Liver (tissue), 9 donors: Measurements from ENCODE around the gene KLF6. TPM values are rescaled to one million over a fixed set of nuclear protein-coding genes. Genes with fewer than 3 reads are reported as not detected.

Experiments used
- DNase-seq: peaks from one replicate; pipeline ENCODE4 v3.0.0-alpha.2; 2017; ENCODE audit warnings: low spot score
- H3K27ac ChIP-seq, 2 donors: one replicate each; pipeline ENCODE4 v1.7.0; 2013; ENCODE audit warnings: inconsistent platforms in 2 of 2, low read length in 2 of 2, control low read depth in 1 of 2, low read depth in 1 of 2, mild to moderate bottlenecking in 1 of 2
- H3K27me3 ChIP-seq, 4 donors: one replicate each; pipeline versions ENCODE4 v1.6.1 to v1.7.0; 2013; ENCODE audit warnings: low read length in 3 of 4, inconsistent platforms in 1 of 4, mild to moderate bottlenecking in 1 of 4, moderate library complexity in 1 of 4; ENCODE audit not compliant: control insufficient read depth in 4 of 4, insufficient read depth in 4 of 4
- H3K36me3 ChIP-seq, 4 donors: one replicate each; pipeline versions ENCODE4 v1.6.1 to v1.7.0; 2013; ENCODE audit warnings: low read length in 3 of 4, mild to moderate bottlenecking in 3 of 4, low read depth in 1 of 4, moderate library complexity in 1 of 4; ENCODE audit not compliant: control insufficient read depth in 4 of 4, insufficient read depth in 3 of 4
- H3K4me1 ChIP-seq, 4 donors: one replicate each; pipeline versions ENCODE4 v1.6.1 to v1.7.0; 2013; ENCODE audit warnings: low read length in 3 of 4, mild to moderate bottlenecking in 3 of 4, moderate library complexity in 1 of 4; ENCODE audit not compliant: control insufficient read depth in 4 of 4, insufficient read depth in 4 of 4
- H3K4me3 ChIP-seq, 3 donors: one replicate each; pipeline versions ENCODE4 v1.6.1 to v1.7.0; 2013; ENCODE audit warnings: low read length in 3 of 3, control low read depth in 1 of 3, low read depth in 1 of 3, mild to moderate bottlenecking in 1 of 3
- H3K9ac ChIP-seq, 2 donors: one replicate each; pipeline ENCODE4 v1.7.0; 2013; ENCODE audit warnings: low read length in 2 of 2, mild to moderate bottlenecking in 2 of 2, moderate library complexity in 2 of 2, control low read depth in 1 of 2, low read depth in 1 of 2
- H3K9me3 ChIP-seq, 4 donors: one replicate each; pipeline versions ENCODE4 v1.6.1 to v1.7.0; 2013; ENCODE audit warnings: low read length in 3 of 4; ENCODE audit not compliant: control insufficient read depth in 4 of 4
- EGR1 ChIP-seq, 2 donors: IDR thresholded peaks; 2 replicates each; pipeline ENCODE4 v1.6.1; 2016 to 2018; ENCODE audit warnings: antibody characterized with exemption in 2 of 2, low read depth in 2 of 2
- FOXA1 ChIP-seq: IDR thresholded peaks from 2 replicates; pipeline ENCODE4 v1.6.1; 2016; ENCODE audit warnings: antibody characterized with exemption
- FOXA2 ChIP-seq: IDR thresholded peaks from 2 replicates; pipeline ENCODE4 v1.6.1; 2016; ENCODE audit warnings: antibody characterized with exemption
- GABPA ChIP-seq, 2 donors: IDR thresholded peaks in 1 of 2; conservative IDR thresholded peaks in 1 of 2; 2 replicates each; pipeline ENCODE4 v1.6.1; 2016; ENCODE audit warnings: antibody characterized with exemption in 2 of 2, mild to moderate bottlenecking in 1 of 2, moderate library complexity in 1 of 2
- HNF4A ChIP-seq, 2 donors: conservative IDR thresholded peaks; 2 replicates each; pipeline ENCODE4 v1.6.1; 2016; ENCODE audit warnings: antibody characterized with exemption in 2 of 2, mild to moderate bottlenecking in 2 of 2
- HNF4G ChIP-seq: IDR thresholded peaks from 2 replicates; pipeline ENCODE4 v1.6.1; 2016; ENCODE audit warnings: antibody characterized with exemption
- JUND ChIP-seq, 2 donors: IDR thresholded peaks; 2 replicates each; pipeline ENCODE4 v1.6.1; 2016; ENCODE audit warnings: antibody characterized with exemption in 2 of 2
- MAX ChIP-seq: IDR thresholded peaks from 2 replicates; pipeline ENCODE4 v1.6.1; 2016; ENCODE audit warnings: antibody characterized with exemption
- NR2F2 ChIP-seq: IDR thresholded peaks from 2 replicates; pipeline ENCODE4 v1.6.1; 2016; ENCODE audit warnings: antibody characterized with exemption
- RAD21 ChIP-seq, 2 donors: IDR thresholded peaks; 2 replicates each; pipeline ENCODE4 v1.6.1; 2016; ENCODE audit warnings: antibody characterized with exemption in 2 of 2, mild to moderate bottlenecking in 2 of 2
- RXRA ChIP-seq, 2 donors: IDR thresholded peaks; 2 replicates each; pipeline ENCODE4 v1.6.1; 2017 to 2018; ENCODE audit warnings: antibody characterized with exemption in 2 of 2, mild to moderate bottlenecking in 1 of 2
- SP1 ChIP-seq: IDR thresholded peaks from 2 replicates; pipeline ENCODE4 v1.6.1; 2018; ENCODE audit warnings: antibody characterized with exemption, mild to moderate bottlenecking
- TAF1 ChIP-seq: conservative IDR thresholded peaks from 2 replicates; pipeline ENCODE4 v1.6.1; 2016; ENCODE audit warnings: antibody characterized with exemption, mild to moderate bottlenecking
- YY1 ChIP-seq: IDR thresholded peaks from 2 replicates; pipeline ENCODE4 v1.6.1; 2016; ENCODE audit warnings: antibody characterized with exemption, mild to moderate bottlenecking
- ZBTB33 ChIP-seq: IDR thresholded peaks from 2 replicates; pipeline ENCODE4 v1.6.1; 2016; ENCODE audit warnings: antibody characterized with exemption
- WGBS: extraction: QIAGEN DNeasy Blood & Tissue Kit; methylation state at CpG from one replicate; pipeline ENCODE4 v1.1.7; 2013; 5-methylcytosine and 5-hydroxymethylcytosine counted together
- polyA plus RNA-seq, 2 donors: library from polyadenylated mRNA; stranded (reverse) in 1 of 2; unstranded in 1 of 2; fragments of 200-250 nt in 1 of 2; fragments of >200 nt in 1 of 2; fragmentation: Nextera tagmentation in 1 of 2; extraction: Ambion mirVana in 1 of 2; gene quantifications; one replicate each; pipeline versions ENCODE4 v1.2.1 to v1.2.3, GENCODE V29; 2013 to 2015
- total RNA-seq, 2 donors: library from RNA; depleted of rRNA; stranded (reverse); fragments of >200 nt; gene quantifications; one replicate each; pipeline ENCODE4 v1.2.3, GENCODE V29; 2014
- TF ChIP-seq, protein P1 (sequence below): fragments of 150-350 bp; IDR thresholded peaks from 2 replicates; pipeline ENCODE4 v1.5.1; 2017; ENCODE audit warnings: improper control_type of control experiment, low read depth, low read length; ENCODE audit not compliant: missing input control
- TF ChIP-seq, protein P2 (sequence below): IDR thresholded peaks from 2 replicates; pipeline ENCODE4 v1.6.1; 2016; ENCODE audit warnings: antibody characterized with exemption, mild to moderate bottlenecking
- TF ChIP-seq, protein P3 (sequence below): IDR thresholded peaks from 2 replicates; pipeline ENCODE4 v1.6.1; 2016; ENCODE audit warnings: antibody characterized with exemption
- donor health status: healthy.
- donor health status: healthy.
- donor health status: healthy.
- donor health status: healthy.
- donor health status: healthy.

The KLF6 gene
- total and polyA plus RNA-seq, 4 donors: 11.0 to 124 (median 22.2) TPM

DNA sequence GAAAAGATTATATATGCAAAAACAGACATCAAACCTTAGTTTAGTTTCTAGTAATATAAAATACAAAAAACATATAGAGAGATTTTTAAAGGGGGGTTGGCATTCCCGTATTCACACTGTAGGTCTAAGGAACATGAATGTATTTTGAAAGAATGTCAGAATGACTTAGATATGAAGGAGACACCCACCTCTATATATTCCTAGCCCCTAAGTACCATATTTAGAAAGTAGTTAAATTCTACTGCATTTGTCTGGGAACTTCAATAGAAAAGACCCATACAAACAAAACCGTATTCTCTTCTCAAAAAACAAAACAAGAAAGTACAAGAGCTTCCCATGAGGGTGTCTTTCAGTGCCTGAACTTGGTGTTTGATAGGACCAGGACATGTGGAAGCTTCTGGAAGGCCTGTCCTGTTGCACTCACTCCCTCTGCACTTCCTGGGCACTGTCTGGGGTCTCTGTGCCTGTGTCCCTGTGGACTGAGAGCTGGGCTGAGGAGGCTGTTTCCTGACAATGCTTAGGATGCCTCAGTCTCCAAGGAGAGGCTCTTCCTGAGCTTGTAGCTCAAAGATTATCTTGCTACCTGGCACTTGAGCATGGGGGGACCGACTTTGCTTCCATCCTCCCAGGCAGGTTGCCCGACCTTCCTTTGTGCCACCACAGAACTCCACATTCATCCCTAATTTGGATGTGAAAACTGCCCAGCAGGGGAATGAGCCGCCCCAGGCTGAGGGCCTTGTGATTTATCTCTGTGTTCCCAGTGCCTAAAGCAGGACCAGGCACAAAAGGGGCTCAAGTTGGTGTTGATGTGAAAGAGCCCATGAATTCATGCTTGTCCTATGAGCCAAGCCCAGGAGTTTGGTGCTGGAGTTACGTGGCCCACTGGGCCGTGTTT lies 44.4 kb upstream of the KLF6 start (continued):
- TF ChIP-seq MAX (no peak), NR2F2 (no peak)

DNA sequence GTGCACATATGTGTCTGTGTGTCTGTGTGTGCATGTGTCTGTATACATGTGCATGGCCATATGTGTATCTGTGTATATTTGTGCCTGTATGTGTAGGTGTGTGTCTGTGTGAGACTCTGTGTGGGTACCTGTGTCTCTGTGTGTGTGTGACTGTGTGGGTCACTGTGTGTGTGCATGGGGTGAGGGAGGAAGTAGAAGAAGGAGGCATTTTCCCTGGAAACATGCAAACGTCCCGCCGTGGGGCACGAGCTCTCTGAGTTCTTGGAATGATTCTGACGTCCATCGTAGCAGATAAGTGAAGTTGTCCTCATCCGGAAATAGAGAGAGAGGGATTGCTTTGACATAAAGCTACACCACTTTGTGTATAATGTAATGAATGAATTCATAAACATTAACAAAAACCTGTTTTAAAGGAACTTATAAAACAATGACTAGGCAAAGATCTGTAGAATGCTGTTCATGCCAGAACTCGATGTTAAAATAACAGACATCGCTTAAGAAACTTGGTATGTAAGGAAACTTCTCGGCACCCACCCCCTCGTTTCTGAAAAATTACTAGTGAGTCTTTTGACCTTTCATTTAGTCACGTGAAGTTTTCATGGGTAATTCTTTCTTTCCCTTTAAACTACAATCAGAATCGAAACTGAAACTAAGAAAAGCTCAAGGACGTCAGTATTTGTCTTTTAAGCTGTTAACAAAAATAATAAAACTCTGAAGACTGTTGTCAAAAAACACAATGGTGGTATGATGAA lies 43.6 kb upstream of the KLF6 start:
- peaks cover 0 to 6% (median 0%) of the 10 kb centered on the region in 4 donors for H3K4me1 ChIP-seq
- H3K9ac ChIP-seq: peak overlapping the region in 1 of 2 donors; percentile 67
- H3K27me3 ChIP-seq: no peaks in the 10 kb centered on the region
- peak overlapping the region in 2 of 3 donors; percentile 25 to 32 for H3K4me3 ChIP-seq
- H3K36me3 ChIP-seq: no peaks in the 10 kb centered on the region
- TF ChIP-seq RXRA (IDR thresholded peaks at IDR 0.05): peak in 1 of 2 donors; percentile 33
- no peak for TF ChIP-seq MAX
- TF ChIP-seq GABPA (IDR thresholded peaks at IDR 0.05 in 1 of 2, conservative IDR thresholded peaks at IDR 0.05 in 1 of 2): no peak
- TF ChIP-seq RAD21 (IDR thresholded peaks at IDR 0.05): peak in 1 of 2 donors; percentile 27
- TF ChIP-seq JUND (IDR thresholded peaks at IDR 0.05): no peak
- TF ChIP-seq FOXA1: no peak
- TF ChIP-seq TAF1: no peak
- no peak for TF ChIP-seq HNF4G
- no peak for TF ChIP-seq FOXA2
- no peak for TF ChIP-seq YY1
- TF ChIP-seq SP1: no peak
- TF ChIP-seq, protein P1, sequence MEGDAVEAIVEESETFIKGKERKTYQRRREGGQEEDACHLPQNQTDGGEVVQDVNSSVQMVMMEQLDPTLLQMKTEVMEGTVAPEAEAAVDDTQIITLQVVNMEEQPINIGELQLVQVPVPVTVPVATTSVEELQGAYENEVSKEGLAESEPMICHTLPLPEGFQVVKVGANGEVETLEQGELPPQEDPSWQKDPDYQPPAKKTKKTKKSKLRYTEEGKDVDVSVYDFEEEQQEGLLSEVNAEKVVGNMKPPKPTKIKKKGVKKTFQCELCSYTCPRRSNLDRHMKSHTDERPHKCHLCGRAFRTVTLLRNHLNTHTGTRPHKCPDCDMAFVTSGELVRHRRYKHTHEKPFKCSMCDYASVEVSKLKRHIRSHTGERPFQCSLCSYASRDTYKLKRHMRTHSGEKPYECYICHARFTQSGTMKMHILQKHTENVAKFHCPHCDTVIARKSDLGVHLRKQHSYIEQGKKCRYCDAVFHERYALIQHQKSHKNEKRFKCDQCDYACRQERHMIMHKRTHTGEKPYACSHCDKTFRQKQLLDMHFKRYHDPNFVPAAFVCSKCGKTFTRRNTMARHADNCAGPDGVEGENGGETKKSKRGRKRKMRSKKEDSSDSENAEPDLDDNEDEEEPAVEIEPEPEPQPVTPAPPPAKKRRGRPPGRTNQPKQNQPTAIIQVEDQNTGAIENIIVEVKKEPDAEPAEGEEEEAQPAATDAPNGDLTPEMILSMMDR: no peak
- TF ChIP-seq, protein P2, sequence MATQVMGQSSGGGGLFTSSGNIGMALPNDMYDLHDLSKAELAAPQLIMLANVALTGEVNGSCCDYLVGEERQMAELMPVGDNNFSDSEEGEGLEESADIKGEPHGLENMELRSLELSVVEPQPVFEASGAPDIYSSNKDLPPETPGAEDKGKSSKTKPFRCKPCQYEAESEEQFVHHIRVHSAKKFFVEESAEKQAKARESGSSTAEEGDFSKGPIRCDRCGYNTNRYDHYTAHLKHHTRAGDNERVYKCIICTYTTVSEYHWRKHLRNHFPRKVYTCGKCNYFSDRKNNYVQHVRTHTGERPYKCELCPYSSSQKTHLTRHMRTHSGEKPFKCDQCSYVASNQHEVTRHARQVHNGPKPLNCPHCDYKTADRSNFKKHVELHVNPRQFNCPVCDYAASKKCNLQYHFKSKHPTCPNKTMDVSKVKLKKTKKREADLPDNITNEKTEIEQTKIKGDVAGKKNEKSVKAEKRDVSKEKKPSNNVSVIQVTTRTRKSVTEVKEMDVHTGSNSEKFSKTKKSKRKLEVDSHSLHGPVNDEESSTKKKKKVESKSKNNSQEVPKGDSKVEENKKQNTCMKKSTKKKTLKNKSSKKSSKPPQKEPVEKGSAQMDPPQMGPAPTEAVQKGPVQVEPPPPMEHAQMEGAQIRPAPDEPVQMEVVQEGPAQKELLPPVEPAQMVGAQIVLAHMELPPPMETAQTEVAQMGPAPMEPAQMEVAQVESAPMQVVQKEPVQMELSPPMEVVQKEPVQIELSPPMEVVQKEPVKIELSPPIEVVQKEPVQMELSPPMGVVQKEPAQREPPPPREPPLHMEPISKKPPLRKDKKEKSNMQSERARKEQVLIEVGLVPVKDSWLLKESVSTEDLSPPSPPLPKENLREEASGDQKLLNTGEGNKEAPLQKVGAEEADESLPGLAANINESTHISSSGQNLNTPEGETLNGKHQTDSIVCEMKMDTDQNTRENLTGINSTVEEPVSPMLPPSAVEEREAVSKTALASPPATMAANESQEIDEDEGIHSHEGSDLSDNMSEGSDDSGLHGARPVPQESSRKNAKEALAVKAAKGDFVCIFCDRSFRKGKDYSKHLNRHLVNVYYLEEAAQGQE: no peak
- TF ChIP-seq EGR1 (IDR thresholded peaks at IDR 0.05; ENCODE audit: low read depth in 2 of 2): no peak
- no peak for TF ChIP-seq ZBTB33
- peak; percentile 26 for TF ChIP-seq NR2F2
- peak in 1 of 2 donors; percentile 18 for TF ChIP-seq HNF4A (conservative IDR thresholded peaks at IDR 0.05)
- TF ChIP-seq, protein P3, sequence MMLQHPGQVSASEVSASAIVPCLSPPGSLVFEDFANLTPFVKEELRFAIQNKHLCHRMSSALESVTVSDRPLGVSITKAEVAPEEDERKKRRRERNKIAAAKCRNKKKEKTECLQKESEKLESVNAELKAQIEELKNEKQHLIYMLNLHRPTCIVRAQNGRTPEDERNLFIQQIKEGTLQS: no peak
- no peak for DNase-seq
- WGBS: 39% methylated on average over 14 of the region's 14 CpGs
- no peaks in the 10 kb centered on the region for H3K9me3 ChIP-seq
- peak overlapping the region; percentile 11 to 46 for H3K27ac ChIP-seq
